Liver (tissue), 9 donors: ENCODE measurements around the gene SLX4IP. TPM values are rescaled to one million over a fixed set of nuclear protein-coding genes. Genes with fewer than 3 reads are reported as not detected.
A peak's percentile ranks its signal among the peaks of the same experiment; 100 is the strongest.

Experiments used
- DNase-seq: peaks from one replicate; pipeline ENCODE4 v3.0.0-alpha.2; 2017; ENCODE audit warnings: low spot score
- H3K27ac ChIP-seq, 2 donors: one replicate each; pipeline ENCODE4 v1.7.0; 2013; ENCODE audit warnings: inconsistent platforms in 2 of 2, low read length in 2 of 2, control low read depth in 1 of 2, low read depth in 1 of 2, mild to moderate bottlenecking in 1 of 2
- H3K27me3 ChIP-seq, 4 donors: one replicate each; pipeline versions ENCODE4 v1.6.1 to v1.7.0; 2013; ENCODE audit warnings: low read length in 3 of 4, inconsistent platforms in 1 of 4, mild to moderate bottlenecking in 1 of 4, moderate library complexity in 1 of 4; ENCODE audit not compliant: control insufficient read depth in 4 of 4, insufficient read depth in 4 of 4
- H3K36me3 ChIP-seq, 4 donors: one replicate each; pipeline versions ENCODE4 v1.6.1 to v1.7.0; 2013; ENCODE audit warnings: low read length in 3 of 4, mild to moderate bottlenecking in 3 of 4, low read depth in 1 of 4, moderate library complexity in 1 of 4; ENCODE audit not compliant: control insufficient read depth in 4 of 4, insufficient read depth in 3 of 4
- H3K4me1 ChIP-seq, 4 donors: one replicate each; pipeline versions ENCODE4 v1.6.1 to v1.7.0; 2013; ENCODE audit warnings: low read length in 3 of 4, mild to moderate bottlenecking in 3 of 4, moderate library complexity in 1 of 4; ENCODE audit not compliant: control insufficient read depth in 4 of 4, insufficient read depth in 4 of 4
- H3K4me3 ChIP-seq, 3 donors: one replicate each; pipeline versions ENCODE4 v1.6.1 to v1.7.0; 2013; ENCODE audit warnings: low read length in 3 of 3, control low read depth in 1 of 3, low read depth in 1 of 3, mild to moderate bottlenecking in 1 of 3
- H3K9ac ChIP-seq, 2 donors: one replicate each; pipeline ENCODE4 v1.7.0; 2013; ENCODE audit warnings: low read length in 2 of 2, mild to moderate bottlenecking in 2 of 2, moderate library complexity in 2 of 2, control low read depth in 1 of 2, low read depth in 1 of 2
- H3K9me3 ChIP-seq, 4 donors: one replicate each; pipeline versions ENCODE4 v1.6.1 to v1.7.0; 2013; ENCODE audit warnings: low read length in 3 of 4; ENCODE audit not compliant: control insufficient read depth in 4 of 4
- EGR1 ChIP-seq, 2 donors: IDR thresholded peaks; 2 replicates each; pipeline ENCODE4 v1.6.1; 2016 to 2018; ENCODE audit warnings: antibody characterized with exemption in 2 of 2, low read depth in 2 of 2
- FOXA1 ChIP-seq: IDR thresholded peaks from 2 replicates; pipeline ENCODE4 v1.6.1; 2016; ENCODE audit warnings: antibody characterized with exemption
- FOXA2 ChIP-seq: IDR thresholded peaks from 2 replicates; pipeline ENCODE4 v1.6.1; 2016; ENCODE audit warnings: antibody characterized with exemption
- GABPA ChIP-seq, 2 donors: IDR thresholded peaks in 1 of 2; conservative IDR thresholded peaks in 1 of 2; 2 replicates each; pipeline ENCODE4 v1.6.1; 2016; ENCODE audit warnings: antibody characterized with exemption in 2 of 2, mild to moderate bottlenecking in 1 of 2, moderate library complexity in 1 of 2
- HNF4A ChIP-seq, 2 donors: conservative IDR thresholded peaks; 2 replicates each; pipeline ENCODE4 v1.6.1; 2016; ENCODE audit warnings: antibody characterized with exemption in 2 of 2, mild to moderate bottlenecking in 2 of 2
- HNF4G ChIP-seq: IDR thresholded peaks from 2 replicates; pipeline ENCODE4 v1.6.1; 2016; ENCODE audit warnings: antibody characterized with exemption
- JUND ChIP-seq, 2 donors: IDR thresholded peaks; 2 replicates each; pipeline ENCODE4 v1.6.1; 2016; ENCODE audit warnings: antibody characterized with exemption in 2 of 2
- NR2F2 ChIP-seq: IDR thresholded peaks from 2 replicates; pipeline ENCODE4 v1.6.1; 2016; ENCODE audit warnings: antibody characterized with exemption
- RAD21 ChIP-seq, 2 donors: IDR thresholded peaks; 2 replicates each; pipeline ENCODE4 v1.6.1; 2016; ENCODE audit warnings: antibody characterized with exemption in 2 of 2, mild to moderate bottlenecking in 2 of 2
- RXRA ChIP-seq, 2 donors: IDR thresholded peaks; 2 replicates each; pipeline ENCODE4 v1.6.1; 2017 to 2018; ENCODE audit warnings: antibody characterized with exemption in 2 of 2, mild to moderate bottlenecking in 1 of 2
- SP1 ChIP-seq: IDR thresholded peaks from 2 replicates; pipeline ENCODE4 v1.6.1; 2018; ENCODE audit warnings: antibody characterized with exemption, mild to moderate bottlenecking
- TAF1 ChIP-seq: conservative IDR thresholded peaks from 2 replicates; pipeline ENCODE4 v1.6.1; 2016; ENCODE audit warnings: antibody characterized with exemption, mild to moderate bottlenecking
- YY1 ChIP-seq: IDR thresholded peaks from 2 replicates; pipeline ENCODE4 v1.6.1; 2016; ENCODE audit warnings: antibody characterized with exemption, mild to moderate bottlenecking
- WGBS: extraction: QIAGEN DNeasy Blood & Tissue Kit; methylation state at CpG from one replicate; pipeline ENCODE4 v1.1.7; 2013; 5-methylcytosine and 5-hydroxymethylcytosine counted together
- polyA plus RNA-seq, 2 donors: library from polyadenylated mRNA; stranded (reverse) in 1 of 2; unstranded in 1 of 2; fragments of 200-250 nt in 1 of 2; fragments of >200 nt in 1 of 2; fragmentation: Nextera tagmentation in 1 of 2; extraction: Ambion mirVana in 1 of 2; gene quantifications; one replicate each; pipeline versions ENCODE4 v1.2.1 to v1.2.3, GENCODE V29; 2013 to 2015
- total RNA-seq, 2 donors: library from RNA; depleted of rRNA; stranded (reverse); fragments of >200 nt; gene quantifications; one replicate each; pipeline ENCODE4 v1.2.3, GENCODE V29; 2014
- TF ChIP-seq, protein P1 (sequence below): IDR thresholded peaks from 2 replicates; pipeline ENCODE4 v1.6.1; 2016; ENCODE audit warnings: antibody characterized with exemption
- TF ChIP-seq, protein P2 (sequence below): fragments of 150-350 bp; IDR thresholded peaks from 2 replicates; pipeline ENCODE4 v1.5.1; 2017; ENCODE audit warnings: improper control_type of control experiment, low read depth, low read length; ENCODE audit not compliant: missing input control
- TF ChIP-seq, protein P3 (sequence below): IDR thresholded peaks from 2 replicates; pipeline ENCODE4 v1.6.1; 2016; ENCODE audit warnings: antibody characterized with exemption
- TF ChIP-seq, protein P4 (sequence below): IDR thresholded peaks from 2 replicates; pipeline ENCODE4 v1.6.1; 2016; ENCODE audit warnings: antibody characterized with exemption
- donor health status: healthy.
- donor health status: healthy.
- donor health status: healthy.
- donor health status: healthy.
- donor health status: healthy.

SLX4IP gene
- total and polyA plus RNA-seq, 4 donors = 1.1 to 3.4 (median 2.7) TPM

DNA sequence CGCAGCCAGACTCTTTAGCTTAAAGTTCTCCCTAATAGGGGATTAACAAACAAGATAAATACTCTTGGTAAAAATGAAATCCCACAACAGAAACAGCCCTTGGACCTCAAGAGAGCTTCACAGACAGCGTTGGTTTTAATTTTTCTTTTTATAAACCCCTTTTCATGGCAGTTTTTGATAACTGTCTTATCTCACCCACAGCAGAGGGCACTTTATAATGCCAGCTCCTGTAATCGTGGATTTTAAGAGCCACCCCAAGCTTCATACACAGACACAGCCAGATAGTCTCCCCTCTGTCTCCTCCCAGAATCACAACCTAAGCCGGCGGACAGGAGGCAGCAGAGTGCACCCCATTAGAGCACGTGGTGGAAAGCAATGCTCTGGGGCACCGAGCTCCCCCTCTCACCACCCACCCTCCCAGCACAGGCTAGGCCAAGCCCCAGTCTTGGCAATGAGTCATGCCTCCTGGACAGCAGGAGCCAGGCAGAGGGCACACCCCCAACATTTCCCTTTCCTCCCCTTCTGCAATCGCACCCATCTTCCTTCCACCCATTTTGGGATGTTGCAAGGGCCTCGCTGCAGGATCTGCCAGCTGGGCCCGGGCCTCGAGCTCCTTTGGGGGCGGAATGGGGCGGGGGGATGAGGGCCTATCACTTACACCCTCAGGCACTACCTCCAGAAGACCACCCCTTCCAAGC, 236.3 kb downstream of the SLX4IP start:
- Histone ChIP-seq H3K27me3 (no peaks in the 10 kb centered on the region), H3K9me3 (no peaks in the 10 kb centered on the region), H3K4me3 (peak overlapping the region in 1 of 3 donors; percentile 80), H3K36me3 (no peaks in the 10 kb centered on the region), H3K4me1 (peaks cover 3 to 29% (median 7%) of the 10 kb centered on the region in 4 donors), H3K9ac (peak overlapping the region in 1 of 2 donors; percentile 16), H3K27ac (peak overlapping the region; percentile 27 to 90)
- peak; percentile 41 for DNase-seq
- 38% methylated on average over 13 of the region's 13 CpGs for whole genome bisulfite sequencing
- TF ChIP-seq, protein P1, sequence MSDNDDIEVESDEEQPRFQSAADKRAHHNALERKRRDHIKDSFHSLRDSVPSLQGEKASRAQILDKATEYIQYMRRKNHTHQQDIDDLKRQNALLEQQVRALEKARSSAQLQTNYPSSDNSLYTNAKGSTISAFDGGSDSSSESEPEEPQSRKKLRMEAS = peak; percentile 15
- peak; percentile 31 to 70 for TF ChIP-seq RAD21 (IDR thresholded peaks at IDR 0.05)
- no peak for TF ChIP-seq FOXA2
- TF ChIP-seq, protein P2, sequence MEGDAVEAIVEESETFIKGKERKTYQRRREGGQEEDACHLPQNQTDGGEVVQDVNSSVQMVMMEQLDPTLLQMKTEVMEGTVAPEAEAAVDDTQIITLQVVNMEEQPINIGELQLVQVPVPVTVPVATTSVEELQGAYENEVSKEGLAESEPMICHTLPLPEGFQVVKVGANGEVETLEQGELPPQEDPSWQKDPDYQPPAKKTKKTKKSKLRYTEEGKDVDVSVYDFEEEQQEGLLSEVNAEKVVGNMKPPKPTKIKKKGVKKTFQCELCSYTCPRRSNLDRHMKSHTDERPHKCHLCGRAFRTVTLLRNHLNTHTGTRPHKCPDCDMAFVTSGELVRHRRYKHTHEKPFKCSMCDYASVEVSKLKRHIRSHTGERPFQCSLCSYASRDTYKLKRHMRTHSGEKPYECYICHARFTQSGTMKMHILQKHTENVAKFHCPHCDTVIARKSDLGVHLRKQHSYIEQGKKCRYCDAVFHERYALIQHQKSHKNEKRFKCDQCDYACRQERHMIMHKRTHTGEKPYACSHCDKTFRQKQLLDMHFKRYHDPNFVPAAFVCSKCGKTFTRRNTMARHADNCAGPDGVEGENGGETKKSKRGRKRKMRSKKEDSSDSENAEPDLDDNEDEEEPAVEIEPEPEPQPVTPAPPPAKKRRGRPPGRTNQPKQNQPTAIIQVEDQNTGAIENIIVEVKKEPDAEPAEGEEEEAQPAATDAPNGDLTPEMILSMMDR = peak; percentile 29
- TF ChIP-seq NR2F2 = peak; percentile 8
- TF ChIP-seq JUND (IDR thresholded peaks at IDR 0.05) = peak in 1 of 2 donors; percentile 45
- no peak for TF ChIP-seq HNF4G

DNA sequence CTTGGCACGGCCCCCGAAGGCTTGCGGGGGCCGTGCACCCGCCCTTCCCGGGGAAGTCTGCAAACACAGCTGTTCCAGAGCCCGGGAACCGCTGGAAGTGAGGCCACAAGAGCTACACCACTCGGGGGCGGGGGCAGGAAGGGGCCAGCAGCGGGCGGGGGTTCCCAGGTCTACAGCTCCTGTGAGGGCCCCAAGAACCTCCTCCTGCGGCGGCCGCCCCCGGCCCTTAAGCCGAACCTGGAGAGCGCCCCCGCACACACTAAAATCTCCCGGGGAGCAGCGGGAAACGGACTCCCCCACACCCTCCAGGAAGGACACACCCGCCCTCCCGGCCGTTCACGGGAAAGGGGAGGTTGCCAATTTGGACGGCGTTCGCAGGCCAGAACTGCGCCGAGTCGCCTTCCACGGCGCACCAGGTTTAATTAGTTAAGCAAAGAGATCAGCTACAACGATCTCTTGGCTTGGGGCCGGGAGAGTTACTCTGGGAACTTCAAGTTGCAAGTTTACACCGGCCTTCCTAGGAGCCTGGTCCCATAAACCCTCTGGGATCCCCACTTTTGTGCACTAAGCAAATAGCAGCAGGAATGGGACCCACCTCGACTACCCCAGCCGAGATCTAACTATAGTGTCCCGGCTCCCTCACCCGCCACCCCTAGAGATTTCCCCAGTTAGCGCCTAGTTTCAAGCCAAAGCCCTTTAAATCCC, 237.0 kb downstream of the SLX4IP start:
- H3K4me1 ChIP-seq = peaks cover 3 to 29% (median 7%) of the 10 kb centered on the region in 4 donors
- DNase-seq = peak; percentile 42
- TF ChIP-seq NR2F2 (peak; percentile 4), FOXA2 (no peak)
- H3K27ac ChIP-seq = peak overlapping the region; percentile 90
- H3K27me3 ChIP-seq = no peaks in the 10 kb centered on the region
- H3K4me3 ChIP-seq = peak overlapping the region; percentile 80 to 94 (median 80)
- peak overlapping the region; percentile 72 to 75 for H3K9ac ChIP-seq
- no peaks in the 10 kb centered on the region for H3K36me3 ChIP-seq
- WGBS = 9% methylated on average over 42 of the region's 42 CpGs
- H3K9me3 ChIP-seq = no peaks in the 10 kb centered on the region

DNA sequence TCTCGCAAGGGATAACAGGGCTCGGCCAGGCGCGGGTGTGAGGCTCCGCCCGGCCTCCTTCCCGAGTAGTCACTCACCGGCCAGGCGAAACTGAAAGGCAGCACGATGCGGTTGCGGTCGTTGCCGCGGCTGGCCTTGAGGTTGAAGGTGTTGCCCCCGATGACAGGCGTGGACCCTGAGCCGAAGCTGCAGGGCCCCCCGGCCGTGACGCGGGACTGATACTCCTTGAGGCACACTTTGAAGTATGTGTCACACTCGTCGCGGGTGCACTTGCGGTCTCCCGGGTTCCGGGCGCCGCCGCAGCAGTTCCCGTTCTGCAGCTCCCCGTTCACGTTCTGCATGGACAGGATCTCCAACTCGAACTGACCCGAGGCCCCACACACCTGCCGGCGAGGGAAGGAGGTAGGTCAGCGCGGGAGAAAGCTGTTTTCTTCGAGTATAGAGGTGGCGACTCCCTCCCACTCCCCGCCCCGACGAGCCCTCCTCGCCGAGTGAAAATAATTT, 237.6 kb downstream of the SLX4IP start:
- Histone ChIP-seq H3K27ac (peak overlapping the region; percentile 90), H3K36me3 (no peaks in the 10 kb centered on the region), H3K4me1 (peaks cover 3 to 29% (median 7%) of the 10 kb centered on the region in 4 donors), H3K4me3 (peak overlapping the region; percentile 80 to 94 (median 80)), H3K27me3 (no peaks in the 10 kb centered on the region), H3K9ac (peak overlapping the region; percentile 72 to 75), H3K9me3 (no peaks in the 10 kb centered on the region)
- WGBS = under 1% methylated on average over 47 of the region's 47 CpGs
- peak; percentile 51 for DNase-seq
- TF ChIP-seq, protein P2 = no peak
- TF ChIP-seq, protein P3, sequence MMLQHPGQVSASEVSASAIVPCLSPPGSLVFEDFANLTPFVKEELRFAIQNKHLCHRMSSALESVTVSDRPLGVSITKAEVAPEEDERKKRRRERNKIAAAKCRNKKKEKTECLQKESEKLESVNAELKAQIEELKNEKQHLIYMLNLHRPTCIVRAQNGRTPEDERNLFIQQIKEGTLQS = no peak
- TF ChIP-seq HNF4G (no peak), JUND (IDR thresholded peaks at IDR 0.05) (no peak), EGR1 (IDR thresholded peaks at IDR 0.05; ENCODE audit: low read depth in 2 of 2) (no peak), RXRA (IDR thresholded peaks at IDR 0.05) (no peak), SP1 (no peak), FOXA2 (no peak), HNF4A (conservative IDR thresholded peaks at IDR 0.05) (no peak), GABPA (IDR thresholded peaks at IDR 0.05 in 1 of 2, conservative IDR thresholded peaks at IDR 0.05 in 1 of 2) (no peak), NR2F2 (no peak), RAD21 (IDR thresholded peaks at IDR 0.05) (no peak), YY1 (no peak), TAF1 (no peak), FOXA1 (no peak)
- TF ChIP-seq, protein P4, sequence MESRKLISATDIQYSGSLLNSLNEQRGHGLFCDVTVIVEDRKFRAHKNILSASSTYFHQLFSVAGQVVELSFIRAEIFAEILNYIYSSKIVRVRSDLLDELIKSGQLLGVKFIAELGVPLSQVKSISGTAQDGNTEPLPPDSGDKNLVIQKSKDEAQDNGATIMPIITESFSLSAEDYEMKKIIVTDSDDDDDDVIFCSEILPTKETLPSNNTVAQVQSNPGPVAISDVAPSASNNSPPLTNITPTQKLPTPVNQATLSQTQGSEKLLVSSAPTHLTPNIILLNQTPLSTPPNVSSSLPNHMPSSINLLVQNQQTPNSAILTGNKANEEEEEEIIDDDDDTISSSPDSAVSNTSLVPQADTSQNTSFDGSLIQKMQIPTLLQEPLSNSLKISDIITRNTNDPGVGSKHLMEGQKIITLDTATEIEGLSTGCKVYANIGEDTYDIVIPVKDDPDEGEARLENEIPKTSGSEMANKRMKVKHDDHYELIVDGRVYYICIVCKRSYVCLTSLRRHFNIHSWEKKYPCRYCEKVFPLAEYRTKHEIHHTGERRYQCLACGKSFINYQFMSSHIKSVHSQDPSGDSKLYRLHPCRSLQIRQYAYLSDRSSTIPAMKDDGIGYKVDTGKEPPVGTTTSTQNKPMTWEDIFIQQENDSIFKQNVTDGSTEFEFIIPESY = no peak
